Forelimb muscle (tissue), 1 donor: ENCODE measurements around the gene RPTN. TPM values are rescaled to one million over a fixed set of nuclear protein-coding genes. Genes with fewer than 3 reads are reported as not detected.
"Not testable (repeated sequence)": the region's sequence is repeated elsewhere in the genome, so short reads cannot be mapped to it uniquely, and the experiment has no call there.

Experiments used
- DNase-seq: peaks from one replicate; pipeline ENCODE4 v3.0.0-alpha.2; 2013; ENCODE audit warnings: low read depth
- polyA plus RNA-seq: library from polyadenylated mRNA; unstranded; fragments of 120-200 nt; gene quantifications from one replicate; pipeline ENCODE4 v1.2.1, GENCODE V29; 2013; ENCODE audit not compliant: insufficient read length

The RPTN gene
- polyA plus RNA-seq, 1 donor = not detected

DNA sequence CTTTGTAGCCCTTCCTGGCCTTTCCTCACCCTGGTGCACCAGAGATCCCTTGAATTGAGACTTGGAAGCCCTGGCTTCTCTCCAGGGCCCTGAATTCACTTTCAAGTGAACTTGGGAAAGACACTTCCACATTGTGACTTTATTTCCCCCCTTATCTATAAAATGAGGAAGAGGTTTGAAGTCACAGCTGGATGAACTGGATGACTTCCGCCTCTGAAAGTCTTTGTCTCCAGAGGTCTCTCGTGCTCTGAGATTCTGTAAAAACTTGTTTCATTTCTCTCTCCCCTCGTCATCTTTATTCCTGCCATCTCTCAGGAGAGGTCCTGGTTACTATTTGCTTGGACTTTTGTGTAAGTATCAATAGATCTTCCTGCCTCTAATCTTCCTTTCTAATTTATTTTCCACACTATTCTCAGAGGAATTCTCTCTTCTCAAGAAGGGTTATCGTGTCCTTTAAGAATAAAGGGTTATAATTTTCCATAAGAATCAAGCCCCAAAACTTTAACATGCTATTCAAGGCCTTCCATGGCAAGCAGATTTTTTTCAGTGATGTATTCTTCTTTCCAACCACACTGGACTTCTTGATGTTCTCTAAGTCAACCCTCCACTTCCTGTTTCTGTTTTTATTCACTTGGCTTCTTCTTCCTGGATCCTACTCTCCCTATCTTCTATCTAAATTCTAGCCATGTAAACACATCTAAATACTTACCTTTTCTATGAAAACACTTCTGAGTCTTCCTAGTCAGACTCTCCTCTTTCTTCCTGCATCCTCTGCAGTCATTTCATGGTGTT lies 6.5 kb upstream of the RPTN start:
- DNase-seq = no peak

DNA sequence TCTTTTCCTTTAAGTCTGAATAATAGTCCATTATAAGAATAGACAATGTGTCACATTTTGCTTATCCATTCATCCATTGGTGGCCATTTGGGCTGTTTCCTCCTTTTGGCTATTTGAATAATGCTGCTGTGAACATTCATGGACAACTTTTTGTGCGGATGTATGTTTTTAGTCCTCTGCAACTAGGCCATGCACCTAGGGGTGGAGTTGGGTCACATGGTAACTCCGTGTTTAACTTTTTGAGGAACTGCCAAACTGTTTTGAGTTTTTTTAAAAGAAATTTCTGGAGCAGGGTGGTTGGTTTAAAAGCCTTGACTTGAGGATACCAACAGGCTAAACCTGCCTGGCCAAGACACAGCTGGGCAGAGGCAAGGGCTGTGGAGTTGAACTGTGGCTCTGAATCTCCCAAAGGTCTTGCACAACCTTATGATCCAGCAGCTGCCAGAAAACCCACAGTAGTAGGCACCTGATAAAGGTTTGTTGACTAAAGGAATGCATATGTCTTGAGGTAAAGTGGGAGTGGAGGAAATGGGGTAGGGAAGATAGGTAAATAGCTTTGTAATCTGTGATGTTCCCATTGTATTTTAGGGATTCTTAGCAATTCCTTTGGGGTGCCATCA lies 5.6 kb upstream of the RPTN start:
- DNase-seq = no peak

DNA sequence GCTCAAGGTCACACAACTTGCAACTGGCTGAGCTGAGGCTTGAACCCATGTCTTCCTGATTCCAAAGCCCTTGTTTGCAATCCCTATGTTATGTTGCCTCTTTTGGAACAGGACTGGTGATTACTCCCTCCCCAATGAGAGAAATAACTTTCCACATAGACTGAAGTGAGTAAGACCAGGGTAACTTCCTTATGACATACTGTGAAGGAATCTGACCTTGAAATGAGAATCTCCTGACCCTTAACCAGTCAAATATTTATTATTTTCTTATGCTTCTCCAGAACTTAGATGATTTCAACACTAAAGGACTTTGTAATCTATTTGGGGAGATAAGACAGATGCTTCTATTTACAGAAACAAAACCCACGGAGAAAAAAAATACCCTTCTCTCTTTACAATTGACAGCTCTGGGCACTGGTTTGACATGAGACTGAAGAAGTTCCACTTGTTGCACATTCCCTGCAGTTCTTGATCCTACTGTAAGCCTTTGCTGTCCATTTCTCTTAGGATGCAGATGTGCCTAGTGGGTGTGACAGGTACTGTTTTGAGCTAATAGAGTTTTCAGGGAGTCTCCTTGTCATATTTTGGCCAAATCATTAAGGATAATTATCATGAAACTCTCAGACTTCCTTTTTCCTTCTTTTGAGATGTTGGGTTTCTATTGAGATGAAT lies 3.9 kb upstream of the RPTN start:
- DNase-seq = no peak

GRCh38 chr1:152160576-152160975 lies 1.5 kb upstream of the RPTN start:
- no peak for DNase-seq

DNA sequence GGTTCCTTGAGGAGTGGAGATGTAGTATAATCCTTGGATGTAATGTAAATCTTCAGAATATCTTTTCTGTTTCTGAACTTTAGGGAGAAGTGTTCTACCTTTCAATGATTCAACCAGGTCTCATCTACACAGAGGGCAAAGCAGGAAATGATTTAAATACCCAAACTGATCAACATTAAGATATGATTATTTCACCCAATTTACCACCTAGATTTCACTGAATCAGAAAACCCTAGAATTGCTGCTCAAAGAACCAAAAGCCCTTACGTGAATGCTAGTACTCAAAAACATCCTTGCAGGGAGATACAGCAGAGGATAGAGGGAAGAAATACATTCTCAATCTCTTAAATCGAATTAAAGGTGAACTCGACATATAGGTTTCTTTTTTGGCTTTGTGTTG lies 5.0 kb downstream of the RPTN start:
- DNase-seq = no peak

DNA sequence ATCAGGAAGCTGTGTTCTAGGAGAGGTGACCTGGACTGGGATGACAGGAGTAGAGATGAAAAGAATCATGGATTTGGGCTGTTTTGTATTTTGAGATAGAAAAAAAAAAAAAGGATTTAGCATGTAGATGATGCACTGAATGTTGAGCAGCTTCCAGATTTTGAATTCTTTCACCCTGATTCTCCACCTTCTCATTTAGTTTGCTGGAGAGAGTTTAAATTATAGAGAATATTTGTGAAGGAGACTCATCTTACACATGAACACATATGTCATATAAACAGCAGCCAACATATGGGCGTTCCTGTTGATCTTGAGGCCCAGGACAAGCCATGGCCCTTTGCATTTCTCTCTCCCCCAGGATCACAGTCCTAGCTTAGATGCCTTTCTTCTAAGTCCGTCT lies 7.4 kb downstream of the RPTN start:
- DNase-seq = no peak

DNA sequence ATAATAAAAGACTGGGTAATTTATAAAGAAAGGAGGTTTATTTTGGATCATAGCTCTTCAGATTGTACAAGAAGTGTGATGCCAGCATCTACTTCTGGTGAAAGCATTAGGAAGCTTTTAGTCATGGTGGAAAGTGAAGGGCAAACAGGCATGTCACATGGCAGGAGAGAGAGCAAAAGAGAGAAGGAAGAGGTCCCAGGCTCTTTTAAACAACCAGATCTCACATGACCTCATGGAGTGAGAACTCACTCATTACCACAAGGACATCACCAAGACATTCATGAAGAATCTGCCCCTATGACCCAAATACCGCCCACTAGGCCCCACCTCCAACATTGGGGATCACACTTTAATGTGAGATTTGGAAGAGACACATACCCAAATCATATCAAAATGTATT lies 10.0 kb downstream of the RPTN start:
- no peak for DNase-seq

DNA sequence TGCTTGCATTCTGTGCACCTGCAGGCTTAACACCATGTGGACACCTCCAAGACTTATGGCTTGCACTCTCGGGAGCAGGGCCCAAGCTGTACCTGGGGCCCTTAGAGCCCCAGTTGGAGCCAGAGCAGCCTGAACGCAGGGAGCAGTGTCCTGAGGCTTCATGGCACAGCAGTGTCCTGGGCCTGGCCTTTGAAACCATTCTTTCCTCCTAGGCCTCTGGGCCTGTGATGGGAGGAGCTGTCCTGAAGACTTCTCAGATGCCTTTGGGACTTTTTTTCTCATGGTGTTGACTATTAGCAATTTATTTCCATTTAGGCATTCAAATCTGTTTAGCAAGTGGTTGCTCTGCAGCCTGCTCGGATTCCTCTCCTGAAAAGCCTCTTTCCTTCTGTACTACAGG lies 11.0 kb downstream of the RPTN start:
- DNase-seq = no peak

DNA sequence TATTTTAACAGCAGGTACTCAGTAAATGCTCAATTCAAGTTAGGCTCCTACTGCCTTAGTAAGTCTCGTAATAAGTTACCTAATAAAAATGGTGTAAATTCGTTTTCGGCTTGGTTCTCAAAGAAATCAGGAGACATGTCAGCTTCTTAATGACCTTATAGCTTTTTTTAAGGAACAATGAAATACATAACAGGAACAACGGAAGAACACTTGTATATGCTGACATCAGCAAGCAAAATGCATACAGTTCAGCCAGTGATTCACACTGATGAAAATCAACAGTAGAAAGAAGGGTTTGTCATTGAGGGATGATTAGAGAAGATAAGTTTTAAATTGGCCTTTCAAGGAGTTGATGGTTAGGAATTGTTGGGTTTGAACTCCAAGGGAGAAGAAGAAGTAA lies 13.3 kb downstream of the RPTN start:
- no peak for DNase-seq

DNA sequence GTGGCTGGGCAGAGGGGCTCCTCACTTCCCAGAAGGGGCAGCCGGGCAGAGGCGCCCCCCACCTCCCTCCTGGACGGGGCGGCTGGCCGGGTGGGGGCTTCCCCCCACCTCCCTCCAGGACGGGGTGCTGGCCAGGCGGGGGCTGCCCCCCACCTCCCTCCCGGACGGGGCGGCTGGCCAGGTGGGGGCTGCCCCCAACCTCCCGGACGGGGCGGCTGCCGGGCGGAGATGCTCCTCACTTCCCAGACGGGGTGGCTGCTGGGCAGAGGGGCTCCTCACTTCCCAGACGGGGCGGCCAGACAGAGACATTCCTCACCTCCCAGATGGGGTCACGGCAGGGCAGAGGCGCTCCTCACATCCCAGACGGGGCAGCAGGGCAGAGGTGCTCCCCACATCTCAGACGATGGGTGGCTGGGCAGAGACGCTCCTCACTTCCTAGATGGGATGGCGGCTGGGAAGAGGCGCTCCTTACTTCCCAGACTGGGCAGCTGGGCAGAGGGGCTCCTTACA lies 14.3 kb downstream of the RPTN start:
- DNase-seq = not testable (repeated sequence)

DNA sequence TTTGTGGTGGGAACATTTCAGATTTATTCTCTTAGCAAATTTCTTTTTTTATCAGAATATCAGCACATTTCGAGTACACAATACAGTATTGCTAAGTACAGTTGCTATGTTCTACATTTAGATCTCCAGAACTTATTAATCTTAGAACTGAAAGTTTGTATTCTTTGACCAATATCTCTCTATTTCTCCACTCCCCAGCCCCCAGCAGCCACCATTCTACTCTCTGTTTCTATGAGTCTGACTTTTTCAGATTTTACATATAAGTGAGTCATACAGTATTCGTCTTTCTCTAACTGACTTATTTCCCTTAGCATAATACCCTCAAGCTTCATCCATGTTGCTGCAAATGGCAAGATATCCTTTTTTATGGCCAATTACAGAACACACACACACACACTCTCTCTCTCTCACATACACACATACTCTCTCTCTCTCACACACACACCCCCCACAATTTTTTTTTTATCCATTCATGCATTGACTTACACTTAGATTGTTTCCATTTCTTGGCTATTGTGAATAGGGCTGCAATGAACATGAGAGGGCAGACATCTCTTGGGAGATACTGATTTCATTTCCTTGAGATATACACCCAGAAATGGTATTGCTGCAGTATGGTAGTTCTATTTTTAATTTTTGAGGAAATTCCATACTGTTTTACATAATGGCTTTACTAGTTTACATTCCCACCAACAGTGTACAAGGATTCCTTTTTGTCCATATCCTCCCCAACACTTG lies 15.7 kb downstream of the RPTN start:
- no peak for DNase-seq

DNA sequence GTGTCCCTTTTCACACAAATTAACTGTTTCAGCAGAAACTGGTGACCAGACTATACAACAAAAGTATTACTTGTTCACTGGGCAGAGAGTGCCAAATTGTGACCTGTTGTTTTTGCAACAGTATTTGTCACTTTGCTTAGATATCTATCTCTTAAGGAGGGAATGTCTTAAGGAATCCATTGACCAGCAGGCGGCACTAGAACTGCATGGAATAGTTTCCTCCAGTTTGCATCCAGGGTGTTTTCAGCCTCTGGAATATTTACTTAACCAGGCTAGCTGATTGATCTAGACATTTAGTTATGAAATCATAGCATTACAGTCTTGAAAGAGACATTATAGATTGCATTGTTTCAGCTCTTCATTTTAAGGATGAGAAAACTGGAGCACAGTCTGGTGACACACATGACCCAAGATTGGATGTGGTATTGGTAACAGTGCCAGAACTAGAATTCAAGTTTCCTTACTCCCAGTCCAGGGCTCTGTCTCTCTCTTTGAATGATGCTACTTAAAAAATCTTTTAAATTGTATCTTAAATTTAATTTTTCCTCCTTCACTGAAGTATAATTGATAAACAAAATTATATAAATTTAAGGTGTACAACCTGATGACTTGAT lies 16.9 kb downstream of the RPTN start:
- DNase-seq = no peak

- no peak for DNase-seq
These were observed 21.8 kb downstream of the RPTN start for GRCh38 chr1:152137215-152137614.

DNA sequence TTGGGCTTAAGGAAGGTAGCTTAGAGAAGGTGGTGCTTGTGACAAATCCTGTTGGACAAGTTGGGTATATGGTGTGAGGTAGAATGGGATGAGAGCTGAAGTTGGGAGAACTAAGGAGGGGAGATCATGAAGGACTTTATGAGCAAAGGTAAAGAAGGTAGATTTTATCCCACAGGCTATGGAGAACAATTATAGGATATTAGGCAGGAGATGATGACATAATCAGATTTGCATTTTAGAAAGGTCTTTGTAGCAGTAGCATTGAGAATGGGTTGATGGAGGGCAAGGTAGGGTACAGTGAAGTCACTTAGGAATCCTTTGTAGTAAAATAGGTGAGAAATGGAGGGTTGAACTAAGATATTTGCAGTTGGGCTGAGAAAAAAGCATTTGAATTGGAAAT lies 28.8 kb downstream of the RPTN start:
- no peak for DNase-seq

- DNase-seq = no peak
These were observed 31.4 kb downstream of the RPTN start for GRCh38 chr1:152127673-152128072.

DNA sequence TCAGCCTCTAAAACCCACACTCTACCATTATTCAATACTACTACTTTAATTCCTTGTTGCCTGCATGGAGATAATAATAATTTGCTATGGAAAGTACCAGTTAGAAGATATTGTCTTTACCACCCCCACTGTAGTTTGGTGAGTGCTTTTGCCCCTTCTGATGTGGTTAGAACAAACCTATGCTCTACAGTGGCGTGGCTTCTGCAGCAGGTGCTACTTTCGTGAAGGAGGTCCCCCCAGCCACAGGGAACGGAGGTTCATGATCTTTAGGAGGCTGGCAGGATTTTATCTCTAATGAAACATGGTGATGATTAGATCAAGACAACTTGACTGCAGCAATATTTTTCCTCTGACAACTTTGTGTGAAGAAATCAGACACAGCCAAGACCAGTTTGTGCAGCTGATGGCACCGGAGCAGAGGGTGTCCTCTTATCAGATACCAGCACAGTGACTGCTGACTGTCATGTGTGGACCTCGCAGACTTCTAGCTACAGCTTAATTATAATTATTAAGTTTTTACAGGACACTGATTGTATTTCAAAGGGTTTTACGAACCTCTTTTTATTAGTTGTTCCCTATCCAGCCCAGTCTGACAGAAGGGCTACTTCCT lies 33.1 kb downstream of the RPTN start:
- DNase-seq = no peak

- DNase-seq = no peak
These were observed 40.1 kb downstream of the RPTN start for GRCh38 chr1:152118915-152119314.

GRCh38 chr1:152115344-152115743 lies 43.7 kb downstream of the RPTN start, which contains the start of gene TCHH:
TCHH (minus strand) TSS chr1:152115444; CDS start chr1:152114080, 1,364 bp downstream.
- DNase-seq = no peak

DNA sequence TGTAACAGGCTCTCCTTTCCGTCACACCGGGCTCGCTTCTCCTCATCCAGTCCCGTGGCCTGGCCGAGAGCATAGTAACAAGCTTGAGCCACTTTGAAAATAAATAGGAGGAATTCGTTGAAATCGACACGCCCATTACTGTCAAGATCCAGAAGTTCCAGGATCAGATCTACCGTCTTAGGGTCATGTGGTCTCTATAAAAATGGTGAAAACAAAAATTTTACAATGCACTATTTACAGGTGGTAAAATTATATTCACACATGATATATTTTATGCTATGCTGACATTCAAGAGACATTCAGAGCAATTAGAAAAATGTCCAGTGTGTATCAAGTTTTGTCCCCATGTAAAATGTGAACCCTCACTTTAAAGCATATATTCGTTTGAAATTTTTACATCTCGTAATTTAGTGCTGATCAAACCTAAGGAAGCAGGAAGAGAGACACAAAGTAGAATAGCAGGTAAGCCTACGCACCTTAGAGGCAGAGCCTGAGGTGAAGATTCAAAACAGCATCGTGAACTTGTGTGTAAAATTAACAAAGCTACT lies 46.1 kb downstream of the RPTN start:
- DNase-seq = no peak

DNA sequence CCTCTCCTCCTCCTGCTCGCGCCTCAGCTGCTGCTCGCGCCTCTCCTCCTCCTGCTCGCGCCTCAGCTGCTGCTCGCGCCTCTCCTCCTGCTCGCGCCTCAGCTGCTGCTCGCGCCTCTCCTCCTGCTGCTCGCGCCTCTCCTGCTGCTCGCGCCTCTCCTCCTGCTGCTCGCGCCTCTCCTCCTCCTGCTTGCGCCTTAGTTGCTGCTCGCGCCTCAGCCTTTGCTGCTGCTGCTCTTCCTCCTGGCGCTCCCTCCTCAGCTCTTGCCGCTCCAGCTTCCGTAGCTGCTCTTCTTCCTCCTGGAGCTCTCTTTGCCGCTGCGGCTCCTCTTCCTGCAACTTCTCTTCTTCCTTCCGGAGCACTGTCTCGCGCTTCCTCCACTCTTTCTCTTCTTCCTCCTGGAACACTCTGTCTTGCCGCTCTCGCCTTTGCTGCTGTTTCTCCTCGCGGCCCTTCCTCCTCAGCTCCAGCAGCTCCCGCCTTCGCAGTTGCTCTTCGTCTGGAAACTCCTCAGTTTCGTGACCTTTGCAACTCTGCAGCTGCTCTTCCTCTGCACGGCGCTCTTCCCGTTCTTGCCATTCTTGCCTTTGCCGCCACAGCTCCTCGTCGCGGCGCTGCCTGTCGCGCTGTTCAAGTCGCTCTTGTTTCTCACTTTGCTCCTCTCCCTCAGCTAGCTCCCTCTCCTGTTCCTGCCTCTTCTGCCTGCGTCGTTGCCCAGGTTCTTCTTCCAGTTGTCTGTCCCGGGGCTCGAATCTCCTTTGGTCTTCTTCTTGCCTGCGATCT lies 46.7 kb downstream of the RPTN start:
- no peak for DNase-seq
